Measurements from ENCODE around the gene DMXL1.

- TF ChIP-seq POLR2A (IDR thresholded peaks at IDR 0.05) (no peak), CTCF (IDR thresholded peaks at IDR 0.05) (no peak)
Observed at GRCh38 chr5:119290607-119291006, 219.7 kb downstream of the DMXL1 start.

Measured in Peyer's patch (tissue), 4 donors.